H4 (cell line): ENCODE measurements around the gene DNAJA3. TPM values are rescaled to one million over a fixed set of nuclear protein-coding genes. Genes with fewer than 3 reads are reported as not detected.
A peak's percentile ranks its signal among the peaks of the same experiment; 100 is the strongest.

Source experiments
- DNase-seq: peaks from one replicate; pipeline ENCODE4 v3.0.0-alpha.2; 2015; ENCODE audit warnings: low spot score
- total RNA-seq: library from RNA; depleted of rRNA; stranded (reverse); fragments of >200 nt; shearing (Covaris generic); gene quantifications from 2 replicates; pipeline ENCODE4 v1.2.3, GENCODE V29; 2014

Gene DNAJA3
- total RNA-seq, 1 experiment from 2014 or later = 48.3 TPM

DNA sequence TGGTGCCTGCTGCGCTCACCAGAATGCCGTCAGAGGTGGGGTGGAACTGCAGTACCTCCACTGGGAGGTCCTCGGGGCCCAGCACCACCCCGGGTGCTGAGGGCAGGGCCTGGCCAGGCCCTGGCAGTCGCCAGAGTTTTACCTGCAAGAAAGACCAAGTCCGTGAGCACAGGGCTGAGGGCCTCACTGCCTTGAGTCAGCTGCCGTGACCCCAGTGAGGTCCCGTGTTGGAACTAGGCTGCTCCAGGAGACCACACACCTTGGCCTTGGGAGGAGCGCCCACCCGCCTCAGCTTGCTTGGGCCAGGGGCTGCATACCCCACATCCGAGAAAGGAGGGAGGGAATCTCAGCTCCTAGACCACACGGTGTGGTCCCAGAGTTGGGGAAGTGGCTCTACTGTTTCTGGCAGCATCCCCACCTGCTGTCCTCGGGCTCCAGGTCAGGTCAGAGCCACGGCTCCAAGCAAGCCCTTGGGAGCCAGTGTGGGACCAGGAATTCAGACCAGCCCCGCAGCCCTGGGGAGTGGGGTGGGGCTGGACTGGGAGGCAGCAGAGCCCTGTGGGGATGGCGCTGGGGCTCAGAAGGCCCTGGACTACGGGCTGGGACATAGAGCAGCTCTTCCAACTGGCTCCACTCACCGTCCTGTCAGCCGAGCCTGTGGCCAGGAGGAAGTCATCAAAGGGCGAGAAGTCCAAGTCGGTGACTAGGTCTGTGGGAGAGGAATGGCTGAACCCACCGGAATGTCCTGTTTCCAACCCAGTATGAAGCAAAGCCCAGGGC, 17.9 kb upstream of the DNAJA3 start:
- no peak for DNase-seq

DNA sequence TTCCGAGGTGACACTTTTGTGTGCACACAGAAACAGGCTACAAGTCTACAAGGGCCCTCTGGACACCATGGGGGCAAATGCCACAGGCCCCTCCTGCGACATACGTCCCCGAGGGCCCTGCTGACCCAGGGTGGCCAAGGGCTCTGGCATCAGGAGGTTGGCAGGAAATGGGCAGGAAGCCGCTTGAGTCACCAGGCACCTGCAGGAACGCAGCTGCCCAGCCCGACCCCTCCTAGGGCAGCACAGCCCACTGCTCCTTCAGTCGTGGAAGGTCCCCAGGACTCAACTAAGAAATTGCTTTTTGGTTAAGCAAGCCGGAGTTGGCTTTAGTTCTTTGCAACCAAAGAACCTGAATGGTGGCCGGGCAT, 17.4 kb upstream of the DNAJA3 start:
- no peak for DNase-seq

DNA sequence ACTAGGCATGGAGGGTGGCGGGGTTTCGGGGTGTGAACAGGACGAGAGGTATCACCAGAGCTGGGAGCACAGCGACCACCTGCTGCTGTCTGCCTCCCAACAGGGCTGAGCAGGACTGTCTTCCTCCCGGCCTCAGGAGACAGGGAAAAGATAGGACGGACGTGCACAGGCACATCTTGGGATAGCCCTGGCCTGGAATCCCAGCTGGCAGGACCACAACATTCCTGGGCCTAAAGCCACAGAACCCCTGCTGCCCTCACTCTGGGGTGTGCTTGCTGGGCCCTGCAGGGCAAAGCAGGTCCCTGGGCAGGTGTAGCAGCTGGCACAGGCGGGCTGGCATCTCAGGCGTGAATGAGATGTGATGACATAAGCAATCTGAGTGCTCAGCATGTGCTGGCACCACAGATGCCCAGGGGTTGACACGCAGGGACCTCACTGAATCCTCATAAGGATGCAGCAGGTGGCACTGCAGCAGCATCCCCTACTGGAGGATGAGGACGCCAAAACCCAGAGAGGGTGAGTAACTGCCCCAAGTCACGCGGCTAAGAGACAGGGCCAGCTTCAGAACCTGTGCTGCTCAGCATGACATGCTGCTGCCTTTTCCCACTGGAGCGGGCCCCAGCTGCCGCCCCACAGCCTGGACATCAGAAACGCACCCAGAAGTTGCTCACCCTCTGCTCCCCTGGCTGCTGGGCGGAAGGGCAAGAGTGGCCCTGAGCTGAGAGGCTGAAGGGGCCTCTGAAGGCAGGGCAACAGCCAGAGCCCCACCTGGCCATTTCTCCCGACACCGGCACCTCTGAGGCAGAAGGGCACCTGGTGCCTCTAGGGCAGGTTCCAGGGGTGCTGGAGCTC, 16.4 kb upstream of the DNAJA3 start:
- DNase-seq = no peak

DNA sequence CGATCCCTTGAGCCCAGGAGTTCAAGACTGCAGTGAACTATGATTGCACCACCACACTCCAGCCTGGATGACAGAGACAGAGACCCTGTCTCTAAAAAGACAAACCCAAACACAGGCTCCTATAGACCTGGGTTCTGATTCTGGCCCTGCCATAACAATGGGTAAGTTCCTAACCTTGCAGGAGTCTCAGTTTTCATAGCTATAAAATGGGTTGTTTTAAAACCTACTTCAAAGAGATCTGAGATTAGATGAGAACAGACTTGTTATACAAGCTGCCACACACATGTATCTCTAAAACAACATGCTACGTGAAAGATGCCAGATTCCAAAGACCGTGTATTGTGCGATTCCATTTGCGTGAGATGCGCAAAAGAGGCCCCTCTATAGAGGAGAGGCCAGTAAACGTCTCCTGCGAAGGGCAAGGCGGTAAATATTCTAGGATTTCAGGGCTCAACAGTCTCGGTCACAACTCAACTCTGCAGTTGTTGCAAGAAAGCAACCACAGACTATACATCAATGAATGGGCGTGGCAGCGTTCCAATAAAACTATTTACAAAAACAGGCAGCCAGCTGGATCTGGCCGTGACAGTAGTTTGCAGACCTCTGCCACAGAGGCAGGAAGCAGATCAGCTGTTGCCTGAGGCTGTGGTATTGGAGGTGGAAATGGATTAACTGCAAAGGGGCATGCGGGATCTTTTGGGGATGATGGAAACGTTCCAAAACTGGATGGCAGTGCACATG, 15.2 kb upstream of the DNAJA3 start:
- DNase-seq = peak; percentile 98

DNA sequence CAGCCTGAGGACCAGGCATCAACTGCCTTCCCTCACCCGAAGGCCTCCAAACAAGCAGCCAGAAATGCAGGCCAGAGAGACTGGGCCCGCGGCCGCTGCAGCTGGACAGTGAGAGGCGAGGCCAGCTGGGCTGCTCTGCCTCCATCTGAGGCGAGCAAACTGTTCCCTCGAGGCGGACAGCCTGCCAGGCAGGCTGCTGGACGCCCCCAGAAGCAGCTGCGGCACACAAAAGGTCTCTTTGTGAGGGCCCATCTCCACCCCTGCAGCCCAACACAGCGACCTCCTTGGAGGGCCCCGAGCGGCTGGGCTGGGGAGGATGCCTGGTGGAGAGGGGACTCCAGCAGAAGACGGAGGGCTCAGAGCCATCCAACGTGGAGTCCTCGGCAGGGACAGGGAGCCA, 14.0 kb upstream of the DNAJA3 start:
- DNase-seq = no peak

DNA sequence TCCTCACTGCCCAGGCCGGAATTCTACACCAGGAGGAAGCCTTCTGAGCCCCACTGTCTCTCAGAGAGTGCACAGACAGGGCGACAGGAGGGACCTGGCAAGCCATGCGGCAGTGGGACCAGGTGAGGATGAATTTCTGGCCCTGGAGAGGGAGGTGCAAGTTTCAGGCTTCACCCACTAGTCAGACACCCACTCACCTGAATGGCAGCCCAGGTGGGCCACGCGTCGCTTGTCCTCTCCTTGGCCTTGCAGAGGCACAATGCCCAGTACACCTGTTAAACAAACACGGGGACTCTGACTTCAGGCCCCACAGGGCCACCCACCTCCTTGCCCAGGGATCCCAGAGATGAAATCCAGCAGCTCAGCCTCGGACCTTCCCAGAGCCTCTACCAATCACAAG, 13.5 kb upstream of the DNAJA3 start:
- DNase-seq = no peak

DNA sequence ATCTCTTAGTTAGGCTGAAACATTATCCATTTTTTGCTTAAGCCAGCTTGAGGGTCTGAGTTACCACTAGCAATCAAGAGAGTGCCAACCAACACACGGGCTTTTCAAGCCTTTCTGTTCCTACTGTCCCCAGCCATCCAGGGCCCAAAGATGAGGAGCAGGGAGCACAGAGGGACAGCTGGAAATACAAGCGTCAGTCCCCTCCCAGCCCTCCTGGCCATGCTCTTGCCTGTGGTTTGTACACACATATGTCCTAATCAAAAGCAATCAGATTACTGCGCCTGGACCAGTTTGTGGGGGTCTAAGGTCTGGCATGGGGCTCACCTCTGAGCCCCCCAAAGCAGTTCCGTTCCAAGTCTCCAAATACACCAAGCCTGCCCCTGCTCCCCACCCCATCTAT, 12.8 kb upstream of the DNAJA3 start:
- no peak for DNase-seq

DNA sequence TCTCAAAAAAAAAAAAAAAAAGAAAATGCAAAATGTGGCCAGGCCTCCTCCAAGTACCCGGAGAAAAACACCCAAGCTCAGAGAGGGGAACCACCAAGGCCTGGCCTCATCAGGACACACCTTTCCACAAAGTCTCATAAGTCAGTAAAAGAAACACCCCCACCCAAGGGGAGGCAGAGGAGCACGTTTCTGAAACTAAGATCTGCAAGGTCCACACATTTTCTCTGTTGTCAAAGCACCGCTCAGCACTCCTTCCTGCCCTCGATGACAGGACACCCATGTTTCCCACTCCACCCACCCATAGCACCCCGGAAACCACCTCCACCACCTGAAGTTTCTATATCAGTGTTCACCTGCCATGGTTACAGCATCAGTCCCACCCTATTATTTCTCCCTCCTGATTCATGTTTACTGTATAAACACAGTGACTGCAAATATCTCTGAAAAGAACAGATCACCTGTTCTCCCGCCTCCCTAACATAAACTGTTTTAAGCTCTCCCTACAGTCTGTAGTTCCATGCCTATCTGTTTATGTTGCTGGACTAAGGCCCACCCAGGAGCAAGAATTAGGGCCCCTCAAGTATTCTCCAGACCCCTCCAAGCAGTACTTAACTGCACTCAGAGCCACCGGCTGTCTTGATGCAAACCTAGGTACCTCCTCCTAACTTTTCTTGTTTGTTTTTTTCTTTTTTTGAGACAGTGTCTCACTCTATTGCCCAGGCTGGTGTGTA, 11.3 kb upstream of the DNAJA3 start:
- DNase-seq = no peak

DNA sequence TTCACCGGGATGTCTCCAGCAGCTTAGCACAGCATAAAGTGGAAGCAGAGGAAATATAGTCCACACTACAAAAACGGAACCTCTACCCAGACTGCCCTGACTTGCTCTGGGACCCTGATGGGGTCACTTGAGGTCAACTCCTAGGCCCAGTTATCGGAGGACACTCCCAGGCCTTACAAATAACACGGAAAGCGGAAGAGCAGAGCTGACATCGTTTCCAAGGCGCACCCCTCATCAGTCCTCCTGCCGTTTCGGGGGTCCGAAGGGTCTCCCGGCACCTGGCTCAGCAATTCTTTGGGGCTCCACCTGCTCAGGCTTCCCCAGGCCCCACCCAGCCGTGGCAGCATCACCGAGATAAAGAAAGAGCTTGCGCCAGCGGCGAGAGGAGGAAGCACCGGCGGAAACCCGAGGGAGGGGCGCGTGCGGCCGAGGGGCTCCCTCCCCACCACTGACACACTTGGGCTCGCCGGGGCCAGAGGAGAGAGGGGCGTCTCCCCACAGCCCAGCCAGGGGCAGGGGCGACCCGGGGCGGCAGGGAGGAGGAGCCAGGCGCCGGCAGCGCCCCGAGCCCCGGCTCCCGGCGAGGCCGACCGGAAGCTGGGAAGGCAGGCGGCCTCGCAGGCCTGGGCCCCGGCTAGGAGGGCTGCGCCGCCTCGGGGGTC, 10.0 kb upstream of the DNAJA3 start:
- no peak for DNase-seq

DNA sequence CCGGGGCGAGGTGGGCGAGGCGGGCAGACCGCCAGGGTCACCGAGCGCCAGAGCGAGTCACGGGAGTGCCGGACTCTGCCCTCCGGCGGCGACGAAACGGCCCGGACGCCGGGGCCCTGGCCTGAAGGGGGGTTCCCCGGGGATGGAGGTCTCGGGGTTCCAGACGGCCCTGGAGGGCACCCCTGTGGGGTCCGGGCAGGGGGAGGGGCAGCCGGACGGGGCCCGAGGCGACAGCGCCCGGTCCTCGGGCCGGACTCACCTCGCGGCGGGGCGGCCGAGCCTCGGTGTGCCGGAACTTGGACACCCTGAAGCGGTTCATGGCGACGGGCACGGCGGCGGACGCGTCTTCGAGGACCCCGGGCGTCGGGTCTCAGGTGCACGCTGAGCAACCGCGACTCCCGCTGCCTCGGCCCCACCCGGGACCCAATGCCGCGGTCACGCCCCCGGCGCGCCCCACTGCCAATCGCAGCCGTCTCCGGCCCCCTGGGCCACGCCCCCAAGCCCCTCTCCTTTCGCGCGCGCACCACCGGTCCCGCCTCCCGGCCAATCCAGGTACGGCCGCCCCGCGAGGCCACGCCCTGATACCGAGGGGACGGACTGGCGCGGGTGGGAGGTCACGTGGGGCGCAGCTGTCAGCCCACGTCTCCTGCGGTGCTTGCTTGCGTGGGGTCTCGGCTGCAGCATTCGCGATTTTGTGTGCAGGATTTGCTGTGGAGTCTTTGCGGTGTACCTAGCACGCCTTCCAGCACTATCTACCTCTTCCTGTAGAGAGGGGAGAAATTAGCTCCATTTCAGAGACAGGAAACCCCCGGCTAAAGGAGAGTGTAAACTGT, 9.3 kb upstream of the DNAJA3 start, which contains the start of gene CORO7:
TSS of gene CORO7 (minus strand) at position 397 of the 833 bp plus-strand sequence. CDS start at position 319, 78 bp downstream.
- peak; percentile 80 for DNase-seq

DNA sequence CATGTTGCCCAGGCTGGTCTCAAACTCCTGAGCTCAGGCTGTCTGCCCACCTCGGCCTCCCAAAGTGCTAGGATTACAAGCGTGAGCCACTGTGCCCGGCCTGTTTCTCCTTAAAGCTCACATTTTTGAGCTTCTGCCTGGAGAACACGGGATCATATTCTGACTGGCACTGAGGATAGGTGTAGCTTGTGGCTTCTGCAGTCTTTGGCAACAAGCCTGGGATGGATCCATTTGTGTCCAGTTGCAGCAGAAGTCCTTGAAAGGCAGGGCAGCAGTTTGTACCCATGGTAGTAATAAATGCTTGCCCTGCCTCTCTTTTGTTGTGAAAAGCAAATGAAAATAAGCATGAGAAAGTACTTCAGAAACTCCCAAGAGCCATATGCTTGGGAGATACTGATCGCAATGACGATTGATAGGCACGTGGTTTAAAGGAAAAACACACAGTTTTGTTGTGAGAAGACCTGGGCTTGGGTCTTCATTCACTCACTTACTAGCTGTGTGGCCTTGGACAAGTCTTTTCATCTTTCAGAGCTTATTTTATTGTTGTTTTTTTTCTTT, 6.2 kb upstream of the DNAJA3 start:
- no peak for DNase-seq

DNA sequence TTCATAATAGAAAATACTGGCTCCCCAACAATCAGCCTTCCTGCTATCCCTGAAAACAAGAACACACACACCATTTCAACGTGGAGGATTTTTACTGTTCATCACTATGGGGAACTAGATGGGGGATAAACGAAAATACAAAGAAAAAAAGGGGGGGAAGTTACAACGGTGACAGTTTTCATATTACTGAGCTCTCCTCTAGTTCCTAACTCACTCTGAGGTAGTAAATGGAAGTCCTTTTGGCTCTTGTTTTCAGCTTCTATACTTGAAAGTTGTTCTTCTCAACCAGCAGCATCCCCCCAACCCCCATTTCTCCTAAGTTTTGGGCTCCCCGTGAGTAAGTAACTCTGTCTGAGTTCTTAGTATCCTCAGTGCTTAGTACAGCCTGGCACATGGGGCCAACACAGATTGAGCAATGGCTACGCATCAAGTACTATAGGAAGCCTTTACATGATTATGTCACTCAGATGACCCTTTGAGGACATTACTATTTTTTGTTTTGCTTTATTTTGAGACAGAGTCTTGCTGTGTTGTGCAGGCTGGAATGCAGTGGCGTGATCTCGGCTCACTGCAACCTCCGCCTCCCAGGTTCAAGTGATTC, 5.1 kb upstream of the DNAJA3 start:
- DNase-seq = no peak

DNA sequence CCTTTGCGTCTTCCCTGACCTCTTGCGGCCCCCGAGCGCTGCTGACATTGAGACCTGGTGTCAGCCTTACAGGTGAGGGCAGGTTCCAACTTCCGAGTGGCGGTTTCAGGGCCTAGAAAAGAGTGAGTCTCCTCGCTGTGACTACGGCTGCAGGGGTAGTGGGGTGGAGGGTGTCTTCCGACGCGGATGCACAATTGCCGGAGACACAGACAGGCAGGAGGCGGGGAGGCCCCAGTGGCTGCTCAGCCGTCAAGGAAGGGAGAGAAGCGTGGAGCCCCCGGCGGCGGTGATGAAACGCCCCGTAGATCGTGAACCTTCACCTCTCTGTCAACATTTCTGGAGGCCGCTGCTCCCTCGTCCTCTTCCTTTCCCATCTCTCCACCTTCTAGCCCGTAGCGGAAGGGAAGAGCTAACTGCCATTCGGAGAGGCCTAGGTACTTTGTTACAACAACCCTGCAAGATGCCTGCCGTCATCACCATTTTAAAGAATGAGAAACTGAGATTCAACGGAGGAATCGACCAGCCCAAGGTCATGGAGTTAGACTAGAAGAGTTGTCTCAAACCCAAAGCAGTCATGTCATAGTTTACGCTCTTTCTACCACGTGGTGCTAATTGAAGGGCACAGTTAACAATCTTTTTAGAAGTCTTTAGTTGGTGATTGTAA, 485 bp downstream of the DNAJA3 start:
- DNase-seq = no peak

DNA sequence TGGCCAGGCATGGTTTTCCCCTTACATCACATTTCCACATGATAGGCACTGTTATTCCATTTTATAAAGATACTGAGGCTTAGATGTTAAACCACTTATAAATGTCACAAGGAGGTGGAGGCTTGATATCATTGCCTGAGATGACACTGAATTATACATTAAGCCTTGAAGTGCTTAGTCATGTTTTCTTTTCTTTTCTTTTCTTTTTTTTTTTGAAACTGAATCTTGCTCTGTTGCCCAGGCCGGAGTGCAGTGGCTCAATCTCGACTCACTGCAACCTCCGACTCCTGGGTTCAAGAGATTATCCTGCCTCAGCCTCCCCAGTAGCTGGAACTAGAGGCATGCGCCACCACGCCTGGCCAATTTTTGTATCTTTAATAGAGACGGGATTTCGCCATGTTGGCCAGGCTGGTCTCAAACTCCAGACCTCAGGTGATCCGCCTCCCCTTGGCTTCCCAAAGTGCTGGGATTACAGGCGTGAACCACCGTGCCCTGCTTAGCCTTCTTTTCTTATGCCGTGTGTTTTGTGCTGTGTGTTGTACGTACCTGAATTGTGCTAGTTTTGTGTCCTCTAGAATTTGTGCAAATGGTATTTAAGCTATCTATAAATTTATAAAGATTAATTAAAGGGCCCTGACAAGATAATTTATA, 1.2 kb downstream of the DNAJA3 start:
- DNase-seq = no peak

DNA sequence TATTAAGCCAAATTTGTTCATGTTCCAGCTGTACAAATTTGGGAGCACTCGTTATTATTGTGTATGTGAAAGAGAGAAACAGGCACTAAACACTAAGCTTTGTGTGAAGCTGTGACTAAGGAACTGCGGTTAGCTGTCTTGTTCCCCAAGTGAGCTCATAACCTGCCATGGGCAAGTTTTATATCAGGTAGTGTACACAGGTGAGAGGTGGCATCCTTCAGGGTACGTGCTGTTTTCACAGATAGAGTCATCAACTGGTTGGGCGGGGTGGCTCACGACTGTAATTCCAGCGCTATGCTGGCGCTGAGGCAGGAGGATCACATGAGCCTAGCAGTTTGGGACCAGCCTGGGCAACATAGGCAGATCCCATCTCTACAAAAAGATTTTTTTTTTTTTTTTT, 2.8 kb downstream of the DNAJA3 start:
- DNase-seq = no peak

DNA sequence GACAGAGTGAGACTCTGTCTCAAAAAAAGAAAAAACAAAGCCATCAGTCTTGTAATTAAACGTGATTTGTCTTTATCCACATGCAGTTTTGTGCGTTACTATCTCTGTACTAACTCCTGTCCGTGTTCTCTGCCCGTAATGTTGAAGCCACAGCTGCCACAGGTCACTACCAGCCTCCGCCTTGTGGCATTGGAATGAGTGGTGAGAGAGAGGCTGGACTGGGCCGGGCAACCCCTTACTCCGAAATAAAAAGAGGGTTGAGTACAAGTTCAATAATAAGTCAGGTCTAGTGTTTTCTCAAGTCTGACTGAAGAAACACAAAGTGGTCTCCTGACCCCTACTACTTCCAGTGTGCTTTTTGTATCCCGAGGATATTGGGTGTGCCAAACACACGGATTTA, 5.4 kb downstream of the DNAJA3 start:
- no peak for DNase-seq

DNA sequence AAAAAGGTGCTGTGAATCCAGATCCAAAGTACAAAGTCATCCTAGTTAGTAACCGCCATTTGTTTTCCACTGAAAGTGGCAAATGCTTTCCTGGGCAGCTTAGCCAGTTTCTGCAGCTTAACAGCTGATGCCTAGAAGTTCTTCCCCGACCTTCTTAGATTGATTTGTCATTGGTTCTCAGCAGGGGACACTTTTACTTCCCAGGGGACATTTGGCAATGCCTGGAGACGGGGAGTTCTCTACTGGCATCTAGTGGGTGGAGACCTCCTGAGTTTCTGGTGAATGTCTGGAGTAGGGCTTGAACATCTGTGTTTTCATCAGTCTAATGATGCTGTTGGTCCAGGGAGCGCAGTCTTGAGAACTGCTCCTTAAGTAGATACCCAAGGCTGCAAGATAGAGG, 7.6 kb downstream of the DNAJA3 start:
- no peak for DNase-seq
